DMS79 (cell line): ENCODE data around the gene GFOD2.

Experiments used
- DNase-seq: peaks from one replicate; lab custom pipeline; 2025; lab: John Stamatoyannopoulos, UW

Gene GFOD2

DNA sequence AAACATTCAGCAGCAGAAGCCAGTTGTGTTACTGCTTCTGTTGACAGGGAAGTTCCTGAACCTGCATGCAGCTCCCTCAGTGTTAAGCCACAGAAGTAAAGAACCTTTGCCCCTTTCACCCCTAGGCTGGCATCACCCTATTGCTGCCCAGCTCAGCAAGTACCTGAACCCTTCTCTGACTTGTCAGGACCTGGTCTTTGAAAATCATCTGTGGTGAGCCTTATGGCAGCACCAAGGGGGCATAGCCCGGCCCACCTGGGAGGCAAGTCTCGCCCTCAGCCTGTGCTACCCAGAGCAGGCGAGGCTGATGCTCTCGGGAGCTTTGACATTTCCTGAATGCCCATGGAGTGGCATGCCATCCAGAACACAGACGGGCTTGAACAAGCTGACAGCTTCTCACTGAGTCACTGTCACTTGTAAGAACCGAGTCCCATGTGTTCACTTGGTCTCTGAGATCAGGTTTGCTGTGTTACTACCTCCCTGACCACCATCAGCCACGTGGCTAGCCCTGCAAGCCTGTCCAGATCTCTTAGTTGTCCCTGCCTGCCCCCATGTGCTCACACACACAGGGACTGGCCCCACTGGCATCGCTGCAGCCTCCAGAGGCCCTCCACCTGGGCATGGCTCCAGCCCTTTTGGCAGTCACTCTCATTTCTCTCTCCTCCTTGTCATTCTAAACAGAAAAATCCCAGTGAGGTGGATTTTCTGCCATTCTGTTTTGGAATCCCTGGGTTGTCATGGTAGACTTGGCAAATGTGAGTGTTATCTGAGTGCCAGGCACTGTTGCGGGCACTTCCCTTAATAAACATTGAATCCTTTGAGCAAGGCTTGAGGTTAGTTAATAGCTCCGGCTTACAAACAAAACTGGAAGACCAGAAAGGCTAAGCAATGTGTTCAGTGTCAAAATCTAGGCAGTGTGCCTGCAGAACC, 77.1 kb downstream of the GFOD2 start:
- peak; percentile 73 for DNase-seq

DNA sequence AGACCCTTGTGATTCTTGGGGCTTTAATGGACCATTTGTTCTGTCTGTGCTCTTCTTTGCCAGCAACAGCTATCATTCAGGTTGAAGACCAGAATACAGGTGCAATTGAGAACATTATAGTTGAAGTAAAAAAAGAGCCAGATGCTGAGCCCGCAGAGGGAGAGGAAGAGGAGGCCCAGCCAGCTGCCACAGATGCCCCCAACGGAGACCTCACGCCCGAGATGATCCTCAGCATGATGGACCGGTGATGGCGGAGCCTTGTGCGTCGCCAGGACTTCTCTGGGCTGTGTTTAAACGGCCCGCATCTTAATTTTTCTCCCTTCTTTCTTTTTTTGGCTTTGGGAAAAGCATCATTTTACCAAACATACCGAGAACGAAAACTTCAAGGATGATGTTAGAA, 81.5 kb downstream of the GFOD2 start:
- DNase-seq, result no peak

DNA sequence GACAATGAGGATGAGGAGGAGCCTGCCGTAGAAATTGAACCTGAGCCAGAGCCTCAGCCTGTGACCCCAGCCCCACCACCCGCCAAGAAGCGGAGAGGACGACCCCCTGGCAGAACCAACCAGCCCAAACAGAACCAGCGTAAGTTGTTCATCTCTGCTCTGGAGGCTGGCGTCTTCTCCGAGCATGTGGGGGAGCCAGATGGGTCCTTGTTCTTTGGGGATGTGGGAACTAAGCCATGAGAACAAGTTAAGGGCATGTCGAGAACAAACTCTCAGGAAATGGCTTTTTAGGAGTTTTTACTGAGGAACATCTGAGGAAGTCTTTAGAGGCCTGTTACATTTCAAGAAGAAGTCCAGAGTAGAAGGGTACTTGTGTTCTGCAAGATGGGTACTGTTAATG, 82.4 kb downstream of the GFOD2 start:
- DNase-seq, result no peak

DNA sequence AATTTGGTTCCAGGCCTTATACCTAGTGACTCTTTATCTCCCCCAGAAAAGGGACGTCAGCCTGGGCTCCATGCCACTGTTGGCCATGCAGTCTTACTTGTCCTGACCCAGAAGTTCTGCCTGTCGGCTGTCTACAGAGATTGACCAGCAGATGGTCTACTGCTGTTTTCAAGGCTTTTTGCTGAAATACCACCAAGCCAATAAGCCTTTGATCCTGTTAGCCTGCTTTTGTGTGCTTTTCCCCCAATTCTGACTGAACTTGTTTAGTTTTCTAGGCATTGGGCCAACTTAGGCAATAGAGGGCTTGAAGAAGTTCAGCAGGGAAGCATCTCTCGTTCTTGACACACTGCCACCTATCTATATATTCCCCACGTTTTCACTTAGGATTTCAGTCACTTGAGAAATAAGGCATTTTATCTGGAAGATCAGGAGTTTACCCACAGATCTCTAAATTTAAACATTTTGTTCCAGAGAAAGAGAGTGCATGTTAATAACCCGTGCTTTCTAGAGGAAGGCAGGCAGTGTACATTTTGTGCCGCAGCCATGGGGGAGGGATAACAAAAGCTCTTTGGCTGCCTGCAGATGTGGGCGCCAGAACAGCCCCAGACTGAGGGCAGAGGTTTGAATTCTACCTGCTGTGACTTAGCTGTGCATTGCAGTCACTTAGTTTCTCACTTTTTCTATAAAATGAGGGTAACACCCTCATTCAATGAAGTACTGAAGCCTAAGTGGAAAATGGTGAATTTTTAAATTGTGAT, 86.5 kb downstream of the GFOD2 start:
- DNase-seq, result no peak

DNA sequence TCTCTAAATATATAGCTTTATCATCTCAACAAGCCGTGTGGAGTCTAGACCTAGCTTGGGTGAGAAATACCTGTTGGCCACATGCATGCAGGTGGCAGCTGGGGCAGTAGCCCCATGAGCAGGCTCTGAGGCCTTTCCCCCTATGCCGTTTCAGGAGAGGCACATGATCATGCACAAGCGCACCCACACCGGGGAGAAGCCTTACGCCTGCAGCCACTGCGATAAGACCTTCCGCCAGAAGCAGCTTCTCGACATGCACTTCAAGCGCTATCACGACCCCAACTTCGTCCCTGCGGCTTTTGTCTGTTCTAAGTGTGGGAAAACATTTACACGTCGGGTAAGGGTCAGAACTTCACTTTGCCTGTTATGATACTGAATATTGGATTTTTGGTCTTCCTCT, 90.9 kb downstream of the GFOD2 start:
- DNase-seq, result no peak
